ENCODE results near the gene HDAC4. TPM values are rescaled to one million over a fixed set of nuclear protein-coding genes. Genes with fewer than 3 reads are reported as not detected.
A peak's percentile ranks its signal among the peaks of the same experiment; 100 is the strongest.

The HDAC4 gene
- total RNA-seq, 1 experiment from 2014 or later: 47.6 TPM

DNA sequence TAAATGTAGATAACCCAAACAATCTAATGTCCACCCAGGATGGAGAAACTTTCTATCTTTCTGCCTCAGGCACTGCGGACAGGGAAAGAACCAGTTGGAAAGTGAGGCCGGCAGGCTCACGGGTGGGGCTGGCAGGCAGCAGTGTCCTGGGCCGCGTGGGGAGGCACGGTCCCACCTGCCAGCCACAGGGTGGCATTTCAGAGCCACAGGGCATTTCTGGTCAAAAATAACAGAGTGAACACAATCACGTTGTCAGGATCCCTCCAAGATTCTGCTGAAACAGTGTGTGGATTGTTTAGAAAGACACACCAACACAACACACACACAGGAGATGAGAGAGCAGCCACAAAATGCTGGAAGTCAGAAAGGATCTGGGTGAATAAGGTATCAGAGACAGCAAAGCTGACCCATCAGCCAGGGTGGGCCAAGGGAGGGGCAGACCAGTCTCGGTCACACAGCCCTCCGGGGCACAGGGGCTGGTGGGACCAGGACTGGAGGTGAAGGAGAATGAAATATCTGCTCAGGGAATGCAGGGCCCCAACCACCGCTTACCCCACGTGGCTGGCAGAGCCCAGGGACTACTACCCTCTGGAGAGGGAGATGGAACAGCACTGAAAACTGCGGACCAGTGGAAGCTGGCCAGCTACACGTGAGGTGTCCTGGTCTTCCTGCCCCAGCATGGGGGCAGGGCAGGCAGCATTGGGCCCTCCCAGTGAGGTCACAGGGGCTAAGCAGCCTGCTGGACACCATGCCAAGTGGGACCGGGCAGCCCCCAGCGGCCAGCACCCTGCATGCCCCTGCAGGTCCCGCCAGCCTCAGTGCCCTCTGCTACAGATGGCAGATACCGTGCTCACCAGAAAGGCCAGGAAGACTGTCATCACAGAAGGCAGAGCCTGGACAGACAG, 173.9 kb downstream of the HDAC4 start:
- peaks cover 30 to 66% of the 10 kb centered on the region in 2 experiments for H3K4me1 ChIP-seq (ENCODE audit: control insufficient read depth in 1 of 2, insufficient read depth in 2 of 2, low read length in 2 of 2)
- H3K27me3 ChIP-seq (ENCODE audit: insufficient read depth, low read length): no peaks in the 10 kb centered on the region
- H3K9me2 ChIP-seq (ENCODE audit: insufficient read depth): no peaks in the 10 kb centered on the region
- H3K4me3 ChIP-seq (replicated peaks in 1 of 2; ENCODE audit: low read depth in 1 of 2, low read length in 2 of 2): no peak overlapping the region
- peak overlapping the region; percentile 22; the same call in 1 of the 2 replicates for H3K27ac ChIP-seq (ENCODE audit: low read depth, low read length)
- no peak overlapping the region for H2AFZ ChIP-seq (ENCODE audit: low read depth, low read length, poor library complexity, severe bottlenecking)
- no peak overlapping the region for H3K9ac ChIP-seq (ENCODE audit: low read length)
- no peak for DNase-seq (ENCODE audit: low read depth, low spot score)
- H3K36me3 ChIP-seq (ENCODE audit: control insufficient read depth in 1 of 2, insufficient read depth in 2 of 2, low read length in 2 of 2): no peaks in the 10 kb centered on the region
- H3K4me2 ChIP-seq (ENCODE audit: low read length): peak overlapping the region; percentile 26; the same call in 1 of the 2 replicates
- H3K9me3 ChIP-seq (ENCODE audit: control insufficient read depth in 1 of 2, insufficient read depth in 1 of 2, low read depth in 1 of 2, low read length in 2 of 2): no peaks in the 10 kb centered on the region
- ChIA-PET CTCF (no interaction called here), RAD21 (ENCODE audit: low non-redundant PET in 1 of 2, low total read pairs in 2 of 2, uncharacterized antibody in 2 of 2, unreplicated experiment in 2 of 2) (no interaction called here), POLR2A (no interaction called here)
- TF ChIP-seq FOSL1 (IDR thresholded peaks at IDR 0.05; ENCODE audit: low read depth) (no peak), RAD21 (IDR thresholded peaks at IDR 0.05; ENCODE audit: low read depth) (peak; percentile 34; the same call in 1 of the 2 replicates), CEBPB (IDR thresholded peaks at IDR 0.05; ENCODE audit: low read depth) (no peak)
- TF ChIP-seq, protein P1, sequence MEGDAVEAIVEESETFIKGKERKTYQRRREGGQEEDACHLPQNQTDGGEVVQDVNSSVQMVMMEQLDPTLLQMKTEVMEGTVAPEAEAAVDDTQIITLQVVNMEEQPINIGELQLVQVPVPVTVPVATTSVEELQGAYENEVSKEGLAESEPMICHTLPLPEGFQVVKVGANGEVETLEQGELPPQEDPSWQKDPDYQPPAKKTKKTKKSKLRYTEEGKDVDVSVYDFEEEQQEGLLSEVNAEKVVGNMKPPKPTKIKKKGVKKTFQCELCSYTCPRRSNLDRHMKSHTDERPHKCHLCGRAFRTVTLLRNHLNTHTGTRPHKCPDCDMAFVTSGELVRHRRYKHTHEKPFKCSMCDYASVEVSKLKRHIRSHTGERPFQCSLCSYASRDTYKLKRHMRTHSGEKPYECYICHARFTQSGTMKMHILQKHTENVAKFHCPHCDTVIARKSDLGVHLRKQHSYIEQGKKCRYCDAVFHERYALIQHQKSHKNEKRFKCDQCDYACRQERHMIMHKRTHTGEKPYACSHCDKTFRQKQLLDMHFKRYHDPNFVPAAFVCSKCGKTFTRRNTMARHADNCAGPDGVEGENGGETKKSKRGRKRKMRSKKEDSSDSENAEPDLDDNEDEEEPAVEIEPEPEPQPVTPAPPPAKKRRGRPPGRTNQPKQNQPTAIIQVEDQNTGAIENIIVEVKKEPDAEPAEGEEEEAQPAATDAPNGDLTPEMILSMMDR (IDR thresholded peaks at IDR 0.05 in 2 of 3, conservative IDR thresholded peaks at IDR 0.05 in 1 of 3; ENCODE audit: borderline replicate concordance in 1 of 3, insufficient read depth in 1 of 3, low read depth in 2 of 3, low read length in 2 of 3): 0 out of 6 replicates have a peak, but pooled peaks of 1 of the 3 experiments have one; percentile 2
- no peaks in the 10 kb centered on the region for H4K20me1 ChIP-seq (ENCODE audit: insufficient read depth)
- intact Hi-C loops (cut with micrococcal nuclease): no loop called here
- no TSS peak for BruUV-seq (replicated peaks)
- ATAC-seq: peak; percentile 36; the same call in 1 of the 2 replicates
- peaks cover 10% of the 10 kb centered on the region; the same call in 1 of the 2 replicates for H3K79me2 ChIP-seq (ENCODE audit: insufficient read depth, low read length)
